ENCODE measurements around the gene MYBPH. TPM values are rescaled to one million over a fixed set of nuclear protein-coding genes. Genes with fewer than 3 reads are reported as not detected.

MYBPH gene
- total RNA-seq, 1 experiment from 2014 or later, result not detected

DNA sequence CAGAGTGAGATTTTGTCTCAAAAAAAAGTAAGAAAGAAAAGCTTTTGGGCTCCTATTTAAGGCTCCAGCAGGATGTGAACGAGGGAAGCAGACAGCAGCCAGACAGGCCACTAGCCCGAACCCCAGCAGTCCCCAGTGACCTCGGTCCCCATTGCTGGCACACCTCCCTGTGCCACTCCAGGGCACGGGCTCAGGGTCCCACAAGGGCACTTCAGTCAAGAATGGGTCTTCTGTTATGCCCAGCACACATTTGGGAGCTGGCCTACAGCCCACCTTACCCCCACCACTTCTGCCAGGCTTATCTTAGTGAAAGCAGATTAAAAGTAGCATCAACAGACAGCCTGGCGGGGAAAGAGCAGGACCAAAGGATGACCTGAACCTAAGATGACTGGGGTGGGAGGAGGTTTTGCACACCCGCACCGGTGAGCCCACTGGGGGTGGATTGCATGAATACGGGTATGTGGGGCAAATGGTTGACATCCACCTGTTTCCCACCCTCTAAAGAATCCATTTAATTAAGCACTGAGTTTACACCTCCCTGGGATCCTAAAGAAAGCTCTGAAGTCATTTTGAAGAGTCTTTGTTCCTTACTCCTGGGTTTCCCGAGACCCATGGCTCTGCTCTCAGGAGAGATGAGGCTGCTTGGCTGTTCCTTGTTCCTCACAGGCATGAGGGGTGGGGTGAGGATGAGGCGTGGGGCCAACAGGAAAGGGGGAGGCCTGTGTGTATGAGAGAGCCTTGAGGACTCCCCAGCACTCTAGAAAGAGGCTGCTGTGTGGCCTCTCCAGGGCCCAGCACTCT is 6.2 kb upstream of the MYBPH start:
- Histone ChIP-seq H3K4me1 (ENCODE audit: insufficient read depth, low read length) (peaks cover 3% of the 10 kb centered on the region; the same call in 1 of the 2 replicates), H2BK15ac (ENCODE audit: low read depth, low read length) (no peak overlapping the region), H3K56ac (ENCODE audit: insufficient read length, low read depth, low read length) (no peak overlapping the region), H2BK12ac (ENCODE audit: insufficient read length, low read depth, low read length) (no peak overlapping the region), H3K23ac (ENCODE audit: insufficient read length, low read depth, low read length) (no peak overlapping the region), H3K23me2 (ENCODE audit: insufficient read length, low read depth, low read length, poor library complexity, severe bottlenecking) (peaks cover 3% of the 10 kb centered on the region), H3K79me1 (ENCODE audit: insufficient read depth, low read depth, low read length, poor library complexity, severe bottlenecking) (no peaks in the 10 kb centered on the region), H4K8ac (replicated peaks; ENCODE audit: insufficient read length, low read depth, low read length) (no peak overlapping the region), H3K9ac (ENCODE audit: extremely low read depth, insufficient read length, low read length) (no peak overlapping the region), H2AK5ac (ENCODE audit: insufficient read length, low read length) (no peak overlapping the region), H3T11ph (ENCODE audit: low read length) (no peak overlapping the region), H3K4me2 (ENCODE audit: insufficient read depth, insufficient read length, low read length) (no peak overlapping the region), H3K27ac (ENCODE audit: insufficient read length, low read depth, low read length) (no peak overlapping the region), H4K20me1 (ENCODE audit: control insufficient read depth, insufficient read depth, insufficient read length) (no peaks in the 10 kb centered on the region), H3K79me2 (ENCODE audit: insufficient read depth, low read length) (no peaks in the 10 kb centered on the region), H2BK120ac (ENCODE audit: low read depth, low read length, poor library complexity, severe bottlenecking) (no peak overlapping the region), H2BK20ac (ENCODE audit: low read depth, low read length, poor library complexity, severe bottlenecking) (no peak overlapping the region), H3K27me3 (ENCODE audit: insufficient read depth, low read length) (no peaks in the 10 kb centered on the region), H2AFZ (ENCODE audit: low read length) (no peak overlapping the region), H3K9me3 (ENCODE audit: control insufficient read depth, low read depth, low read length) (no peaks in the 10 kb centered on the region), H4K5ac (ENCODE audit: insufficient read length, low read depth, low read length) (no peak overlapping the region), H2BK5ac (ENCODE audit: insufficient read length, low read length) (no peak overlapping the region), H3K18ac (ENCODE audit: insufficient read length, low read depth, low read length) (no peak overlapping the region), H3K4ac (ENCODE audit: low read depth, low read length) (no peak overlapping the region), H4K91ac (ENCODE audit: insufficient read length, low read depth, low read length) (no peak overlapping the region), H3K14ac (ENCODE audit: insufficient read depth, low read length) (no peak overlapping the region)
- no peak overlapping the region for H3K4me3 Mint-ChIP-seq
- TF ChIP-seq, protein P1, sequence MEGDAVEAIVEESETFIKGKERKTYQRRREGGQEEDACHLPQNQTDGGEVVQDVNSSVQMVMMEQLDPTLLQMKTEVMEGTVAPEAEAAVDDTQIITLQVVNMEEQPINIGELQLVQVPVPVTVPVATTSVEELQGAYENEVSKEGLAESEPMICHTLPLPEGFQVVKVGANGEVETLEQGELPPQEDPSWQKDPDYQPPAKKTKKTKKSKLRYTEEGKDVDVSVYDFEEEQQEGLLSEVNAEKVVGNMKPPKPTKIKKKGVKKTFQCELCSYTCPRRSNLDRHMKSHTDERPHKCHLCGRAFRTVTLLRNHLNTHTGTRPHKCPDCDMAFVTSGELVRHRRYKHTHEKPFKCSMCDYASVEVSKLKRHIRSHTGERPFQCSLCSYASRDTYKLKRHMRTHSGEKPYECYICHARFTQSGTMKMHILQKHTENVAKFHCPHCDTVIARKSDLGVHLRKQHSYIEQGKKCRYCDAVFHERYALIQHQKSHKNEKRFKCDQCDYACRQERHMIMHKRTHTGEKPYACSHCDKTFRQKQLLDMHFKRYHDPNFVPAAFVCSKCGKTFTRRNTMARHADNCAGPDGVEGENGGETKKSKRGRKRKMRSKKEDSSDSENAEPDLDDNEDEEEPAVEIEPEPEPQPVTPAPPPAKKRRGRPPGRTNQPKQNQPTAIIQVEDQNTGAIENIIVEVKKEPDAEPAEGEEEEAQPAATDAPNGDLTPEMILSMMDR (conservative IDR thresholded peaks at IDR 0.05), result no peak
- no CpG with 5 or more reads among the region's 10 CpGs for WGBS (ENCODE audit: extremely low coverage, insufficient read length, low lambda C conversion rate)
- peak overlapping the region in 1 of 3 experiments; percentile 26; a peak in 1 of 7 replicates for H3K27ac Mint-ChIP-seq
- no peak for DNase-seq
- no peaks in the 10 kb centered on the region for H3K36me3 Mint-ChIP-seq (ENCODE audit: insufficient read depth in 1 of 3, low read depth in 3 of 3)
- H3K9me3 Mint-ChIP-seq, result no peaks in the 10 kb centered on the region
- H3K27me3 Mint-ChIP-seq (ENCODE audit: low read depth), result no peaks in the 10 kb centered on the region; the same call in none of the 2 replicates
- H3K4me1 Mint-ChIP-seq, result peaks cover 39 to 51% of the 10 kb centered on the region in 2 experiments

Measured in H9 (cell line).